Liver (tissue), 2 donors: Measurements from ENCODE around the gene PAX5.

Experiments used
- FOXA1 ChIP-seq: IDR thresholded peaks from 2 replicates; pipeline ENCODE4 v1.6.1; 2016; ENCODE audit warnings: antibody characterized with exemption
- YY1 ChIP-seq: IDR thresholded peaks from 2 replicates; pipeline ENCODE4 v1.6.1; 2016; ENCODE audit warnings: antibody characterized with exemption, mild to moderate bottlenecking
- TF ChIP-seq, protein P1 (sequence below): fragments of 150-350 bp; IDR thresholded peaks from 2 replicates; pipeline ENCODE4 v1.5.1; 2017; ENCODE audit warnings: improper control_type of control experiment, low read depth, low read length; ENCODE audit not compliant: missing input control
- donor health status: healthy.

DNA sequence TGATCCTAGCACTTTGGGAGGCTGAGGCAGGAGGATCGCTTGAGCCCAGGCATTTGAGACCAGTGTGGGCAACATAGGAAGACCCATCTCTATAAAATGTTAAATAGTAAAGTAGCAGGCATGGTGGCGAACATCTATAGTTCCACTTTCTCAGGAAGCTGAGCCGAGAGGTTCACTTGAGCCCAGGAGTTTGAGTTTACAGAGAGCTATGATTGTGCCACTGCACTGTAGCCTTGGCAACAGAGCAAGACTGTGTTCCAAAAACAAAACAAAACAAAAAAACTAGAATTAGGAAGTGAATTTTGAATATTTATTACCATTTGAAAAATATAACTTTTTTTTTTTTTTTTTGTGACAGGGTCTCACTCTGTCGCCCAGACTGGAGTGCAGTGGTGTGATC, 26.8 kb upstream of the PAX5 start:
- no peak for TF ChIP-seq YY1
- TF ChIP-seq, protein P1, sequence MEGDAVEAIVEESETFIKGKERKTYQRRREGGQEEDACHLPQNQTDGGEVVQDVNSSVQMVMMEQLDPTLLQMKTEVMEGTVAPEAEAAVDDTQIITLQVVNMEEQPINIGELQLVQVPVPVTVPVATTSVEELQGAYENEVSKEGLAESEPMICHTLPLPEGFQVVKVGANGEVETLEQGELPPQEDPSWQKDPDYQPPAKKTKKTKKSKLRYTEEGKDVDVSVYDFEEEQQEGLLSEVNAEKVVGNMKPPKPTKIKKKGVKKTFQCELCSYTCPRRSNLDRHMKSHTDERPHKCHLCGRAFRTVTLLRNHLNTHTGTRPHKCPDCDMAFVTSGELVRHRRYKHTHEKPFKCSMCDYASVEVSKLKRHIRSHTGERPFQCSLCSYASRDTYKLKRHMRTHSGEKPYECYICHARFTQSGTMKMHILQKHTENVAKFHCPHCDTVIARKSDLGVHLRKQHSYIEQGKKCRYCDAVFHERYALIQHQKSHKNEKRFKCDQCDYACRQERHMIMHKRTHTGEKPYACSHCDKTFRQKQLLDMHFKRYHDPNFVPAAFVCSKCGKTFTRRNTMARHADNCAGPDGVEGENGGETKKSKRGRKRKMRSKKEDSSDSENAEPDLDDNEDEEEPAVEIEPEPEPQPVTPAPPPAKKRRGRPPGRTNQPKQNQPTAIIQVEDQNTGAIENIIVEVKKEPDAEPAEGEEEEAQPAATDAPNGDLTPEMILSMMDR, result no peak
- TF ChIP-seq FOXA1, result no peak
